ENCODE results near the gene IQCK. TPM values are rescaled to one million over a fixed set of nuclear protein-coding genes. Genes with fewer than 3 reads are reported as not detected.

Gene IQCK
- total and polyA plus RNA-seq, 4 donors: 4.0 to 10.0 (median 5.7) TPM

GRCh38 chr16:19755268-19755667, 37.2 kb downstream of the IQCK start:
- ATAC-seq (ENCODE audit: low FRiP score): no peak
- Histone ChIP-seq H3K4me1 (ENCODE audit: control insufficient read depth in 1 of 2, insufficient read depth in 2 of 2, low read length in 2 of 2) (peaks cover 0 to 4% of the 10 kb centered on the region in 2 donors), H3K27me3 (ENCODE audit: control insufficient read depth in 1 of 2, insufficient read depth in 2 of 2, low read length in 1 of 2) (no peaks in the 10 kb centered on the region), H3K4me3 (ENCODE audit: low read length in 2 of 2) (no peak overlapping the region), H3K36me3 (ENCODE audit: control insufficient read depth in 1 of 2, insufficient read depth in 2 of 2, low read length in 1 of 2) (no peaks in the 10 kb centered on the region), H3K9me3 (ENCODE audit: control insufficient read depth, low read length) (no peaks in the 10 kb centered on the region), H3K27ac (ENCODE audit: low read depth in 1 of 2, low read length in 2 of 2) (no peak overlapping the region)
- intact Hi-C loops (cut with DNase I): no loop called here
- WGBS, 2 donors: 97 to 100% methylated on average over 3 of the region's 3 CpGs
- DNase-seq: no peak

GRCh38 chr16:19757026-19757425, 39.0 kb downstream of the IQCK start:
- intact Hi-C loops (cut with DNase I): no loop called here
- WGBS, 2 donors: 75 to 79% methylated on average over 5 of the region's 5 CpGs
- Histone ChIP-seq H3K4me3 (ENCODE audit: low read length in 2 of 2) (no peak overlapping the region), H3K27me3 (ENCODE audit: control insufficient read depth in 1 of 2, insufficient read depth in 2 of 2, low read length in 1 of 2) (no peaks in the 10 kb centered on the region), H3K4me1 (ENCODE audit: control insufficient read depth in 1 of 2, insufficient read depth in 2 of 2, low read length in 2 of 2) (peaks cover 0 to 4% of the 10 kb centered on the region in 2 donors), H3K36me3 (ENCODE audit: control insufficient read depth in 1 of 2, insufficient read depth in 2 of 2, low read length in 1 of 2) (no peaks in the 10 kb centered on the region), H3K27ac (ENCODE audit: low read depth in 1 of 2, low read length in 2 of 2) (no peak overlapping the region), H3K9me3 (ENCODE audit: control insufficient read depth, low read length) (no peaks in the 10 kb centered on the region)
- ATAC-seq (ENCODE audit: low FRiP score): no peak
- no peak for DNase-seq

DNA sequence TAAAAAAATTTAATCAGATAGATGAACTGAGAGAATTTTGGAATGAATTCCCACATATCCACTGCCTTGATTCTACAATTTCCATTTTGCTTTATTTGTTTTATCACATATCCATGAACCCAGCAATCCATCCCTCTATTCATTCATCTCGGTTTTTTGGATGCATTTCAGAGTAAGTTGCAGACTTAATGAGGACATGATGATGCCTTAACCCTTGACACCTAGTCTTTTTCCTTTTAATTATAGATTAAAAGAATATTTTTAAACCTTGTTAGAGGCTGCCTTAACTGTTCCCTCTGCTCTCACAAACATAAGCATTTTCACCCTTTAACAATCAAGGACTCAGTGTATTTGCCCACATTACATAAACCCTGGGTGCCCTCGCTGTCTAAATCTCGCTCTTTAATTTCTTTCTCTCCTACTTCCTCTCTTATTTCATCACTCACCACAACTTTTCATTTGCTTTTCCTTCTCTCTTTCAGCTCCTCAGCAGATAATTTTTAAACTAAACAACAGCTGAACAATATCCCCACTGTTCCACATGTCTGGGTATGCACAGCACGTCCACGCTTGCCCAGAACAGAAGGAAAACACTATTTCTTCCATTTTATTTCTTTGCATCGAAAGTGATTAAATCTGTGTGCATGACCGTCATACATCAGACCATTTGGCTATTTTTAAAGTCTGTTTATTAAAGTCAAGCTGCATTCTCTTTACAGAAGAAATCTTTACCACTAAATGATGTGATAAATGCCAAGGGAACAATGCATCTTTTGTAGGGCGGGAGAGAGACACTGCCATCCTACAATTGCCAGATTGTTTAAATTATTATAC, 39.9 kb downstream of the IQCK start:
- no peak for ATAC-seq (ENCODE audit: low FRiP score)
- no peak overlapping the region for H3K4me3 ChIP-seq (ENCODE audit: low read length in 2 of 2)

GRCh38 chr16:19760356-19761060, 42.4 kb downstream of the IQCK start:
- H3K36me3 ChIP-seq (ENCODE audit: control insufficient read depth in 1 of 2, insufficient read depth in 2 of 2, low read length in 1 of 2): no peaks in the 10 kb centered on the region
- intact Hi-C loops (cut with DNase I): no loop called here
- H3K9me3 ChIP-seq (ENCODE audit: control insufficient read depth, low read length): no peaks in the 10 kb centered on the region
- DNase-seq (no peak), ATAC-seq (ENCODE audit: low FRiP score) (no peak)
- H3K27me3 ChIP-seq (ENCODE audit: control insufficient read depth in 1 of 2, insufficient read depth in 2 of 2, low read length in 1 of 2): no peaks in the 10 kb centered on the region
- no peak overlapping the region for H3K27ac ChIP-seq (ENCODE audit: low read depth in 1 of 2, low read length in 2 of 2)
- 97 to 99% methylated on average over 7 of the region's 7 CpGs for WGBS, 2 donors
- no peaks in the 10 kb centered on the region for H3K4me1 ChIP-seq (ENCODE audit: control insufficient read depth in 1 of 2, insufficient read depth in 2 of 2, low read length in 2 of 2)
- no peak overlapping the region for H3K4me3 ChIP-seq (ENCODE audit: low read length in 2 of 2)

More for the DNA sequence above, 39.9 kb downstream of the IQCK start:
- 53 to 59% methylated on average over 8 of the region's 8 CpGs for WGBS, 2 donors
- Histone ChIP-seq H3K9me3 (ENCODE audit: control insufficient read depth, low read length) (no peaks in the 10 kb centered on the region), H3K27ac (ENCODE audit: low read depth in 1 of 2, low read length in 2 of 2) (no peak overlapping the region), H3K27me3 (ENCODE audit: control insufficient read depth in 1 of 2, insufficient read depth in 2 of 2, low read length in 1 of 2) (no peaks in the 10 kb centered on the region), H3K4me1 (ENCODE audit: control insufficient read depth in 1 of 2, insufficient read depth in 2 of 2, low read length in 2 of 2) (peaks cover 0 to 4% of the 10 kb centered on the region in 2 donors), H3K36me3 (ENCODE audit: control insufficient read depth in 1 of 2, insufficient read depth in 2 of 2, low read length in 1 of 2) (no peaks in the 10 kb centered on the region)
- DNase-seq: no peak
- intact Hi-C loops (cut with DNase I): no loop called here

- no peaks in the 10 kb centered on the region for H3K4me1 ChIP-seq (ENCODE audit: control insufficient read depth in 1 of 2, insufficient read depth in 2 of 2, low read length in 2 of 2)
- no peaks in the 10 kb centered on the region for H3K36me3 ChIP-seq (ENCODE audit: control insufficient read depth in 1 of 2, insufficient read depth in 2 of 2, low read length in 1 of 2)
- DNase-seq: peak; percentile 80 to 83
- no peak overlapping the region for H3K4me3 ChIP-seq (ENCODE audit: low read length in 2 of 2)
- intact Hi-C loops (cut with DNase I): no loop called here
- H3K27me3 ChIP-seq (ENCODE audit: control insufficient read depth in 1 of 2, insufficient read depth in 2 of 2, low read length in 1 of 2): no peaks in the 10 kb centered on the region
- ATAC-seq (ENCODE audit: low FRiP score): peak; percentile 66
- peaks cover 2% of the 10 kb centered on the region for H3K9me3 ChIP-seq (ENCODE audit: control insufficient read depth, low read length)
- WGBS, 2 donors: 34% methylated on average over 6 of the region's 6 CpGs
- no peak overlapping the region for H3K27ac ChIP-seq (ENCODE audit: low read depth in 1 of 2, low read length in 2 of 2)
Observed at GRCh38 chr16:19765860-19766553, 47.9 kb downstream of the IQCK start.

- Histone ChIP-seq H3K4me3 (ENCODE audit: low read length in 2 of 2) (no peak overlapping the region), H3K9me3 (ENCODE audit: control insufficient read depth, low read length) (peaks cover 2% of the 10 kb centered on the region), H3K4me1 (ENCODE audit: control insufficient read depth in 1 of 2, insufficient read depth in 2 of 2, low read length in 2 of 2) (no peaks in the 10 kb centered on the region), H3K27me3 (ENCODE audit: control insufficient read depth in 1 of 2, insufficient read depth in 2 of 2, low read length in 1 of 2) (no peaks in the 10 kb centered on the region), H3K36me3 (ENCODE audit: control insufficient read depth in 1 of 2, insufficient read depth in 2 of 2, low read length in 1 of 2) (no peaks in the 10 kb centered on the region), H3K27ac (ENCODE audit: low read depth in 1 of 2, low read length in 2 of 2) (no peak overlapping the region)
- intact Hi-C loops (cut with DNase I): no loop called here
- DNase-seq (no peak), ATAC-seq (ENCODE audit: low FRiP score) (no peak)
- 53 to 54% methylated on average over 3 of the region's 3 CpGs for WGBS, 2 donors
Observed at GRCh38 chr16:19766554-19766884, 48.4 kb downstream of the IQCK start.

DNA sequence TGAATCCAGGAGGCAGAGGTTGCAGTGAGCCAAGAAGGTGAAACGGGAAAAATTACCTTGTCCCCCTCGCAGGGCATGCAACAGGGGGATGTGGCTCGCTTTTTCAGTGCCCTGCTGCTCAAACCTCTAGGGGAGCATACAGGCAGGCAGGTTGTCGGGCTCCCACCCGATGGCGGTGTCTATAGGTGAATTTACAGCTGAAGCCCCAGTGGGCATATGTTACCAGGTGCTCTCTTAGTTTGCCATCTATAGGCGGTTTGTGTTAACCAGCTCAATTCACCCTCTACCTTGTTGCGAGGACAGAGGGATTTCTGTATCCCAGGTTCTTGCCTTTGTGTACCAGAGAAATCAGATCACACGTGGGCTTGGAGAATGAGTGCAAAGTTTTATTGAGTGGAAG, 48.9 kb downstream of the IQCK start:
- Histone ChIP-seq H3K4me1 (ENCODE audit: control insufficient read depth in 1 of 2, insufficient read depth in 2 of 2, low read length in 2 of 2) (no peaks in the 10 kb centered on the region), H3K27me3 (ENCODE audit: control insufficient read depth in 1 of 2, insufficient read depth in 2 of 2, low read length in 1 of 2) (no peaks in the 10 kb centered on the region), H3K4me3 (ENCODE audit: low read length in 2 of 2) (no peak overlapping the region), H3K36me3 (ENCODE audit: control insufficient read depth in 1 of 2, insufficient read depth in 2 of 2, low read length in 1 of 2) (no peaks in the 10 kb centered on the region), H3K9me3 (ENCODE audit: control insufficient read depth, low read length) (peaks cover 2% of the 10 kb centered on the region), H3K27ac (ENCODE audit: low read depth in 1 of 2, low read length in 2 of 2) (no peak overlapping the region)
- intact Hi-C loops (cut with DNase I): no loop called here
- 96 to 97% methylated on average over 9 of the region's 9 CpGs for WGBS, 2 donors
- no peak for DNase-seq
- ATAC-seq (ENCODE audit: low FRiP score): no peak

- H3K4me1 ChIP-seq (ENCODE audit: control insufficient read depth in 1 of 2, insufficient read depth in 2 of 2, low read length in 2 of 2): no peaks in the 10 kb centered on the region
- H3K4me3 ChIP-seq (ENCODE audit: low read length in 2 of 2): no peak overlapping the region
- no peaks in the 10 kb centered on the region for H3K36me3 ChIP-seq (ENCODE audit: control insufficient read depth in 1 of 2, insufficient read depth in 2 of 2, low read length in 1 of 2)
- no peak overlapping the region for H3K27ac ChIP-seq (ENCODE audit: low read depth in 1 of 2, low read length in 2 of 2)
- ATAC-seq (ENCODE audit: low FRiP score) (no peak), DNase-seq (no peak)
- intact Hi-C loops (cut with DNase I): no loop called here
- no peaks in the 10 kb centered on the region for H3K27me3 ChIP-seq (ENCODE audit: control insufficient read depth in 1 of 2, insufficient read depth in 2 of 2, low read length in 1 of 2)
- H3K9me3 ChIP-seq (ENCODE audit: control insufficient read depth, low read length): peaks cover 2% of the 10 kb centered on the region
- 94% methylated on average over 13 of the region's 13 CpGs for WGBS, 2 donors
Observed at GRCh38 chr16:19767497-19767896, 49.4 kb downstream of the IQCK start.

Data from aorta (tissue), 5 donors.